Stimulated activated CD4-positive, alpha-beta T cell treated with anti-CD3 and anti-CD28 coated beads, Interleukin-15, amount 100 ng/mL, for 1 hour (primary cell): ENCODE results near the gene MSANTD1.

Source experiments
- DNase-seq, 2 donors: peaks; one replicate each; pipeline ENCODE4 v3.0.0-alpha.2; 2020; ENCODE audit warnings: low read depth in 1 of 2, low spot score in 1 of 2

The MSANTD1 gene

GRCh38 chr4:3248811-3249661 is at the start of gene MSANTD1:
MSANTD1 (plus strand) TSS chr4:3249159; CDS start chr4:3249223, 64 bp downstream.
- no peak for DNase-seq

GRCh38 chr4:3199653-3200422 is 49.1 kb upstream of the MSANTD1 start:
- DNase-seq: no peak

DNA sequence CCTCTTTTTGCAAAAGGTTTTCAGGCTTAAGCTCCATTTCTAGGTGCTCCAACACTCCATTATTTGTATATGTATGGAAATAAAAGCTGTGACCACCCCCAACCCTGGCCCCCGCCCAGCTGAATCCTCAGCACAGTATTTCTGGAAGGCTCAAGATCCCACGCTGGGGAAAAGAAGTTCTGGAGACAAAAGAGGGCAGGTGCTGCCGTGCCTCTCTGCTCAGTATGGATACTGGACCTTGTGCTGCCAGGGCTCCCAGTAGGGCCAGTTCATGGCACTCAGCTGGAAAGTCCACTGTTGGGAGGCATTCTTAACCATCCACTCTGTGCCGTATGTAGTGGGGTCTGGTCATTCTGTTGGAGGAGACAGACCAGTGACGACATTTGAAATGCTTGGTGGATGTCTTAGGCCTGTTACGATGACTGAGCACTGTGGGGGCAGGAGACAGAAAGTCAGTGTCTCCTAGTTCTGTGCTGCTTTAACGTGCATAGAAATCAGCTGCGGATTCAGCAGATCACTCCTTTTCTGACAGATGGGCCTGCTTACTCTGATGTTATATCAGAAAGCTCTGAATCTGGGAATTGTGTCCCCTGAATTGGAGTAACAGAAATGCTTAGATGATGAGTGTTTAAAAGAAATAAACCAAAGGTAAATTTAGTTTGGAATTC is 48.4 kb upstream of the MSANTD1 start:
- DNase-seq: no peak

DNA sequence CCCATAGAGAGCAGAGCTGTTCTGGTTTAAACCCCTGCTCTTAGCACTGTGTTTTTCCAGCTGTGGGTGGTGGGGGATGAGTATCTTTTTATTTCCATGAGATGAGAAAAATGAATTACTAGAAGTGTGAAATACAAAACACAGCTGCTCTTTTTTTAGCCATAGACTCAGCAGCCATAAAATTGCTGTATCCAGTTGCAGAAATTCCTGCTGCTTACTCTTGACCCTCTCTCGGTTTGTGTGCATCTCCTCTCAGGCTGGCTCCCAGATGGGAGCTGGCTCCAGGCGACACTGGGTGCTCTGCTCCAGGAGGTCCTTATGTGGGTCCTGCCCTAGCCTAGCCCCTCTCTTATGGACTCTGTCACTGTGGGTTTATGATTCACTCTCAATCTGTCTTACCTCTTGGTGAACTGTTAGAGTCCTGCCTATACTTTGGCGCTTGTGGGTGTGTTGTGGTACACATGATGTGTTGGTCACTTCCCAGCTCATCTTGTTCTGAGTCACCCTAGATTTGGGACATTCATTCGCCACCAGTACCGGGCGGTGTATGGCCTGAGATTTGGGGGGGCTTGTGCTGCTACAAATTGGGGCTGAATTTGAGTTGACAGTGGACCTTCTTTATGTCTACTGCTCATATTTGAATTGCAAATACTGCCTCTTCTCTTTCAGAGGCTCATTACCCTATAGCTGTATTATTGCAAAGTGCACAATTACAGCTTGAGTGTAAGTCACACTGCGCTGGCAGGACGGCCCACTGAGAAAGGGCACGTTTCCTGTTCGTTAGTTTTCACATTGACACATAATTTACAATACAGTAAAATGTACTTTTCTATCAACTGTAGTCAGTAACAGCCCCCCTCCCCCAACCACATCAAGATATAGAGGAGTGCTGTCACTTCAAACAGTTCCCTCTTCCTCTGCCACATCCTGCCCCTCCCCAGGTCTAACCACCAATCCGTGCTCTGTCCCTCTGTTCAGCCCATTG is 46.9 kb upstream of the MSANTD1 start:
- peak; percentile 14 to 40 for DNase-seq

DNA sequence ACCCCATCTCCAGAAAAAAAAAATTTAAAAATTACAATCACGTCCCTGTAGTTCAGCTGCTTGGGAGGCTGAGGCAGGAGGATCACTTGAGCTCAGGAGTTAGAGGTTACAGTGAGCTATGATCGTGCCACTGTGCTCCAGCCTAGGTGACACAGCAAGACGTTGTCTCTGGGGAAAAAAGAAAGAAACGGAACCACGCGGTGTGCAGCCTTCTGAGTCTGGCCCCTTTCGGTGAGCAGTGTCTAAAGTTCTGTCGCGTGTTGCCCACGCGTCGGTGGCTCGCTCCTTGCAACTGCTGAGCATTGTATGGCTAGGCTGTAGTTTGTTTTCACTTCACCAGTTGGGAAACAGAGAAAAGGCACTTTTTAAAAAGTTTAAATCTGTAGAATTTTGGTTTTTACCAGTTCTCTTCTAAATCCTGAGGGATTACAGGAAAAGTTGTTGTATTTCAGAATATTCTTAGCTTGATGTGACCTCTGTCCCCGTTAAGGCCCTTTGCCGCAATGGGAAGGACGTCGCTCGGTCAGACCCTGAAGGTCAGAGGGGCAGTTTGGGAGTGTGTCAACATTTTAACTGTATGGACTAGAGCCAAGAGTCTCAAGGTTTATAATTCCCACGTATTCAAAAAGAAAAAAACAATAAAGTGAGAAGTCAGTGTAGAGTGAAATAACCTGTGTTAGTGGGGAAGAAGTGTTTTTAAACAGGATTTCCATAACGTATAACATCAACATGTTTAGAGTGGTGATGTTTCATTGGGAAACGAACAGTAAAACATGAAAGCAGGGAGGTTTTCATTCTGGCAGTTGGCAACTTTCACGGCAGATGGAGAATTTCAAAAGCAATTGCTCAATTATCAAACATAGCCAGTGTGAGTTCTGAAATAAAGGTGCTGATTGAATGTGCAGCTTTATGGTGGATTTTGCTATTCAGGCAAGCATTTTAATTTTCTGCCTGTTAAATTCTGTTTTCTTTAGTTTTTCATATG is 45.8 kb upstream of the MSANTD1 start:
- peak in 1 of 2 donors; percentile 22 for DNase-seq

DNA sequence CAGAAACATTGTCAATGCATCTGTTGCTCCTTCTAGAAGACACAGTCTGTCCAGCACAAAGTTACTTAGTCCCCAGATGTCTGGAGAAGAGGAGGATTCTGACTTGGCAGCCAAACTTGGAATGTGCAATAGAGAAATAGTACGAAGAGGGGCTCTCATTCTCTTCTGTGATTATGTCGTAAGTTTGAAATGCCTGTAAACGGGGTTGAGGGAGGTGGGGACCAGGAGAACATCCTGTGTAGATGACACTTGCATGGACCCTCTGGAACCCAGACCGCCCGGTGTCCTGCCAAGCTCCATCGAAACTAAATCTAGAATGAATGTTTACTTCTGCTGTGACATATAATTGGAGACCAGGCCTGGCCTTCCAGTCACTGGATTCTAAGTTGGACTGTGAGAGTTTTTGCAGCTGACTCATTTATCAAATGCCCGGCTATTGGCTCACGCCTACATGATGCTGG is 45.0 kb upstream of the MSANTD1 start:
- DNase-seq: no peak

DNA sequence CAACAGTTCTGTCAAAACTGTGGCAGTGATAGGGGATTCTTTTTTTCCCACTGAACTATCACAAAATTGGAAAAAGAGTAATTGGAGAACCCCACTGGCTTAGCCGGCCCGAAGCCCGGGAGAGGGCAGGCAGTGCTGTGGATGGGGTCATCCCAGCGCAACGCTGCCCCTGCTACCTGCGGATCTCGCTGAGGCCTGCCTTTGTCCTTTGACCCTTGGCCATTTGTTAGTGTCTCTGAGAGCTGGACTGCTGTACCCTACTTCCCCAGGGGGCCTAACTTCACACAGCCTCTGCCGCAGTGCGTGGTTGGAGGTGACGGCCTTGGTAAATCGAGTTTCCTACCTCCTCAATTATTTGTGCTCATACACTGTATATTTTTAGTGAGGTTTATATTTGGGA is 43.0 kb upstream of the MSANTD1 start:
- DNase-seq: no peak

GRCh38 chr4:3206439-3207100 is 42.4 kb upstream of the MSANTD1 start:
- no peak for DNase-seq

DNA sequence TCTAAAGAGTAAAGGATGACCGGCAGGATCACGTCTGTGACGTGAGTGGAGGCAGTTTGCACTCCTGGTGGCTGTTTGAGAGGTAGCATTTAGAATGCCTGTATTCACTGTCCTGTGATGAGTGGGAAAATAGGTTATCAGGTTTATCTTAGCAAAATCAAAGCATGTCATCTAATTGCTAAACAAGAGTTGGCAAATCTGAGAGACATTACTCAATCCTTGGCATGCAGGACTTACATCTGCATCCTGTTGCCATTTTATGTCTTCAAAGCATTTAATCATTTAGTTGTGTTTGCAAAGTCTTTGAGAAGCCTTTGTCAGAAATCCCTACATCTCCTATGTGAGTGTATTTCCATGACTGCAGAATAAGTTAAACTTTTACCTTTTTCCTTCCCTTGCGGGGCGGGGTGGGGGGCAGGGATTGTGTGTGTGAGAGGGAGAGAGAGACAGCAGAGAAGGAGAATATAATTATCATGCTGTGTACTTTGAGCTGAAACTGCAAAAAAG is 41.4 kb upstream of the MSANTD1 start:
- DNase-seq: no peak

DNA sequence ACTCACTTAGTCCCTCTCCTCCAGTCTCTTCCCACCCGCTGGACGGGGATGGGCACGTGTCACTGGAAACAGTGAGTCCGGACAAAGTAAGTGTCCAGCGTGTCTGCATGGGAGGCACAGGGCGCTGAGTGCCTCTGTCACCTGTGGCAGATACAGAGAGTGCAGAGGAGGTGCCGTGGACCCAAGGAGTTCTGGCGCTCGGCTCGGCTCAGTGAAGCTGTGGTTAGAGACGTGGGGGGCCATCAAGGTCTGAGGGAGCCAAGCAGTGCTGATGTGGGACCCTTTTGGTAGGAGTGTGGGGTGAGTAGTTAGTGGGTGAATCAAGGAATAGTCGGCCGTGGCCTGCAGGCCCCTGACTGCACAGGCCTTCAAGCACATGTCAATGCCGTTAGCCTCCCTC is 40.1 kb upstream of the MSANTD1 start:
- no peak for DNase-seq

- DNase-seq: no peak
Measured at GRCh38 chr4:3209551-3210325, 39.2 kb upstream of the MSANTD1 start.

GRCh38 chr4:3210467-3210866 is 38.5 kb upstream of the MSANTD1 start:
- no peak for DNase-seq

- no peak for DNase-seq
Measured at GRCh38 chr4:3211866-3212265, 37.1 kb upstream of the MSANTD1 start.

GRCh38 chr4:3212391-3213105 is 36.4 kb upstream of the MSANTD1 start:
- DNase-seq: no peak

- DNase-seq: no peak
Measured at GRCh38 chr4:3213106-3213425, 35.9 kb upstream of the MSANTD1 start.

- no peak for DNase-seq
Measured at GRCh38 chr4:3213661-3214250, 35.2 kb upstream of the MSANTD1 start.

DNA sequence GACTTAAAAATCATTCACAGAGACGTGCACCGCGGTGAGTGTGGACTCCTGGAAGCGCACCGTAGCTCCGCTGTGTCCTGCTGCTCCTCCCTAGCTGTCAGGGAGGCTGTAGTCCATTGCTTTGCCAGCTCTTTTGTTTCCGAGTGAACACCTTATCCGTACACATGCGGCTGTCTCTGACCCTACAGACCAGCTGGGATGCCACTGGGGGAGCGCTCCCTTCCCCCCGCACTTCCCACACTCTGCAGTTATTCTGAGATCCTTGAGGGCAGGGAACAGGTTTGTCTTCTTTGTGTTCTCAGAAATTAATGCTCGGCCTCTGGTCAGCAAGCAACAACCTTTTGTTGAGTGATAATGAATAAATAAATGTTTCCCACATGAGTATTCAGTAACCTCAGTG is 33.7 kb upstream of the MSANTD1 start:
- DNase-seq: no peak
